ENCODE measurements around the gene FBXL13.
"Not testable (repeated sequence)": the region's sequence is repeated elsewhere in the genome, so short reads cannot be mapped to it uniquely, and the experiment has no call there.

Gene FBXL13

GRCh38 chr7:103023578-103023977, 51.0 kb downstream of the FBXL13 start:
- not testable (repeated sequence) for DNase-seq (ENCODE audit: low read depth)

- DNase-seq (ENCODE audit: low read depth): not testable (repeated sequence)
Measured at GRCh38 chr7:103021490-103021889, 53.1 kb downstream of the FBXL13 start.

DNA sequence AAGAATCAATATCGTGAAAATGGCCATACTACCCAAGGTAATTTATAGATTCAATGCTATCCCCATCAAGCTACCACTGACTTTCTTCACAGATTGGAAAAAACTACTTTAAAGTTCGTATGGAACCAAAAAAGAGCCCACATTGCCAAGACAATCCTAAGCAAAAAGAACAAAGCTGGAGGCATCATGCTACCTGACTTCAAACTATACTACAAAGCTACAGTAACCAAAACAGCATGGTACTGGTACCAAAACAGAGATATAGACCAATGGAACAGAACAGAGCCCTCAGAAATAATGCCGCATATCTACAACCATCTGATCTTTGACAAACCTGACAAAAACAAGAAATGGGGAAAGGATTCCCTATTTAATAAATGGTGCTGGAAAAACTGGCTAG, 53.7 kb downstream of the FBXL13 start:
- DNase-seq (ENCODE audit: low read depth): not testable (repeated sequence)

DNA sequence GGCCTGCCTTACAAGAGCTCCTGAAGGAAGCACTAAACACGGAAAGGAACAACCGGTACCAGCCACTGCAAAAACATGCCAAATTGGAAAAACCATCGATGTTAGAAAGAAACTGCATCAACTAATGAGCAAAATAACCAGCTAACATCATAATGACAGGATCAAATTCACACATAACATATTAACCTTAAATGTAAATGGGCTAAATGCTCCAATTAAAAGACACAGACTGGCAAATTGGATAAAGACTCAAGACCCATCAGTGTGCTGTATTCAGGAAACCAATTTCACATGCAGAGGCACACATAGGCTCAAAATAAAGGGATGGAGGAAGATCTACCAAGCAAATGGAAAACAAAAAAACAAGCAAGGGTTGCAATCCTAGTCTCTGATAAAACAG, 56.3 kb downstream of the FBXL13 start:
- not testable (repeated sequence) for DNase-seq (ENCODE audit: low read depth)

- DNase-seq (ENCODE audit: low read depth): no peak
Measured at GRCh38 chr7:103011650-103012049, 62.9 kb downstream of the FBXL13 start.

DNA sequence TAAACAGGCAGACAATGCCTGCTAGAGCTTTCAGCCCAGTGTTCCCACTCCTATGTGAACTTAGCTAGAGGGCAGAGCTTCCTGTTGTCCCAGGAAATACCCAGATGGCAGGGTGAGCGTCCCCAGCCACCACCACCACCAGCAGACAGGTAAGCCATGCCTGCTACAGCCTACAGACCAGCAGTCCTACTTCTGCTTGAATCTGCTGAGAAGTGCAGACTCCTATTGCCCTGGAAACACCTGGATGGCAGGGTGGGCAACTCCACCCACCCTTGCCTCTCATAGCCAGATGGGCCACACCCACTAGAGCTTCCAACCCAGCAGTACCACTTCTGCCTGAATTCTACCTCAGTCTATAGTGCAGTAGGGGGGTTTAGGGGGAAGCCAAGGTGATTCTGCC, 64.4 kb downstream of the FBXL13 start:
- DNase-seq (ENCODE audit: low read depth): no peak

DNA sequence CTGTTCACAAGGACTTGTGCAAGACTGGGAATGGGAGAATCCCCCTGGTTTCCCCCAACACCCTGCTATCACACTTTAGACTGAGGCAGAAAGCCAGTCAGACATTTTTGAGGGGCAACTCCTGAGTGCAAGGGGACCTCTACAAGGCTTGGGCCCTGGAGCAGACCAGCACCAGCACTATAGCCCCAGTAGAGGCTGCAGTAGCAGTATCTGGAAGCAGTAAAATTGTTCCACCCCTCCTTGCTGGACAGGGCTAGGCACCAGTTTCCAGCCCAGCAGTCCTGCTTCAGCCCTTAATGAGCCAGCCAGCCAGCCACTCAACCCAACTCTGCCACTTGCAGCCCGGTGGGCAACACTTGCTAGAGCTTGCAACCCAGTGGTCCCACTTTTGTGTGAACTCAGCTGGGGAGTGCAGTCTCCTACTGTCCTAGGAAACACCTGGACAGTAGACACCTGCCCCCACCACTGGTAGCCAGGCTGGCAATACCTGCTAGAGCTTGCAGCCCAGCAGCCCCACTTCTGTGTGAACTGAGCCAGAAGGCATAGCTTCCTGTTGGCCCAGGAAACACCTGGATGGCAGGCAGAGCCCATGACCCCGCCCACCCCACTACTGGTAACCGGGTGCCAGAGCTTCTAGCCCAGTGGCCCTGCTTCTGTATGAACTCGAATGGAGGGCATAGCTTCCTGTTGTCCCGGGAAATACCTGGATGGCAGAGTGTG, 65.0 kb downstream of the FBXL13 start:
- no peak for DNase-seq (ENCODE audit: low read depth)

- DNase-seq (ENCODE audit: low read depth): no peak
Measured at GRCh38 chr7:103003004-103003403, 71.6 kb downstream of the FBXL13 start.

DNA sequence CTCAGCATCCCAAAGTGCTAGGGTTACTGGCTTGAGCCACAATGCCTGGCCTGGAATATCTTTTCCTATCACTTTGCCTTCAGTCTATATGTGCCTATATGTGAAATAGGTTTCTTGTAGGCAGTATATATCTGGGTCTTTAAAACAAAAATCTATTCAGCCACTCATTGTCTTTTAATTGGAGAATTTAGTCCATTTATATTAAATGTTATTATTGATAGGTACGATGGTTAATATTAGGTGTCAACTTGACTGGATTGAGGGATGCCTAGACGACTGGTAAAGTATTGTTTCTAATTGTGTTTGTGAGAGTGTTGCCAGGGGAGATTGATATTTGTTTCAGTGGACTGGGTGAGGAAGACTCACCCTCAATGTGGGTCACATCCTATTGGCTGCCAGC, 73.4 kb downstream of the FBXL13 start:
- no peak for DNase-seq (ENCODE audit: low read depth)

DNA sequence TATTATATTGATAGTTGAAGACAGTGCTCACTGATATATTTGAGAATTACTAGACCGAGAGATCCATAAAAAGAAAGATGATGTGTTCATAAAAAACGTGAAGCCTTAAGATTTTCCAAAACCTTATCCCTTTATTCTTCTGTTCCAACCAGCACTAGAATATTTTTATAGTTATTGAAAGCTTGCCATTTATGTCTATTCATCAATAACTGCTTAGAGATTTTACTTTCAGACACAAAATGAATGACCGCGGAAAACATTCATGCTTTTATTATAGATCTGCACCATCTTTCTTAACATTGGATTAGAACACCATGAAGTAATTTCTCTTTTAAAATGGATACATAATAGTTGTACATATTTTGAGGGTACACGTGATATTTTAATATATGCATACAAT, 77.6 kb downstream of the FBXL13 start:
- DNase-seq (ENCODE audit: low read depth): no peak

GRCh38 chr7:102995609-102996008, 79.0 kb downstream of the FBXL13 start:
- DNase-seq (ENCODE audit: low read depth): not testable (repeated sequence)

DNA sequence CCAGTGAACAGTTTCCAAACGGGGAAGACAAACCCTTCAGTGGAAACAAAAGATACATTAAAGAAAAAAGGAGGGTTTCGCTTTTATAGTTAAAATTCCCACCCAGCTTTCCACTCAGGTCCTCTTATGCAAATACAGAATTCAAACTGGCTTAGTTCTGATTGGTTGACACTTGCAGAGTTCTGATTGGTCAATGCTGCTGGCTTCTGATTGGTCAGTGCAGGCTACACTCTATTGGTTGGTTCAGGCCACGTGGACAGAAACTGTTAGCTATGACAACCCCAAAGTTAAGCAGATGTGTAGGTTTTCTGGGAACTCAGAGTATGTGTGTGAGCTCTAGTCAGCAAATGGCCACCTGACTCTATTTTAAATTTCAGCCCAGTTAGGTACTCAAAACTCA, 80.0 kb downstream of the FBXL13 start:
- DNase-seq (ENCODE audit: low read depth): no peak

- no peak for DNase-seq (ENCODE audit: low read depth)
Measured at GRCh38 chr7:102993718-102994029, 80.9 kb downstream of the FBXL13 start.

DNA sequence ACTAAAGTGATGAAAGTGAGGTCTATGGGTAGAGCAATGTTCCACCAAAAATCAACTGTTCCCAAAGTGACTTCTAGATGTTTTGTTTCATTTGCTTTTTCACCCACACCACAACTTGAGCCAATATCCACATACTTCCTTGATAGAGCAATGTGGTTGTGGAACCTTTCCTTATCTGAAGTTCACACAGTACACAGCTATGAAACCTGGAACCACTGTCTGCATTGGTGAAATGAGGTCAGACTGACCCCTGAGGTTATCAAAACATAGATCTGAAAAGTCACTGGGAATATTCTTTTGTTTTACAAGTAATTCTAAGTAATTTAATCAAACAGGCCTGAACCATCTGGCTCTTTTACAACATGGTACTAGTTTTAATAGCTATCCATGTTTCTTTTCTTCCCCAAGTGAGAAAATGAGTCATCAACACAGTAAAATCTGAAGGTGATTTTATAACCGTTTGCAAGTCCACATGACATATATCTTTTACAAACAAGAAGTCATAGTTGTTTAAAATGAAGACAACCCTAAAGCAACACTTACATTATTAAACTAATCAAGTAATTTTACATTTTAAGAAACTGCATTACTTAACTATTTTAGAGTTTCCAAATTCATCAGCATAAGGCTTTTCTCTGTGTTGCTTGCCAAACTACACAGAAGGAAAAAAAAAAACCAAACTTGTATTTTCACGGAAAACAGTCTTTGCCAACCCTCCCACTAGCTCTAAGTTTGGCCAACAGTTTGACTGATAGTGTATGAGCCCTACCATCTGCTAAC, 81.5 kb downstream of the FBXL13 start:
- no peak for DNase-seq (ENCODE audit: low read depth)

- DNase-seq (ENCODE audit: low read depth): no peak
Measured at GRCh38 chr7:102992509-102992937, 82.1 kb downstream of the FBXL13 start.

DNA sequence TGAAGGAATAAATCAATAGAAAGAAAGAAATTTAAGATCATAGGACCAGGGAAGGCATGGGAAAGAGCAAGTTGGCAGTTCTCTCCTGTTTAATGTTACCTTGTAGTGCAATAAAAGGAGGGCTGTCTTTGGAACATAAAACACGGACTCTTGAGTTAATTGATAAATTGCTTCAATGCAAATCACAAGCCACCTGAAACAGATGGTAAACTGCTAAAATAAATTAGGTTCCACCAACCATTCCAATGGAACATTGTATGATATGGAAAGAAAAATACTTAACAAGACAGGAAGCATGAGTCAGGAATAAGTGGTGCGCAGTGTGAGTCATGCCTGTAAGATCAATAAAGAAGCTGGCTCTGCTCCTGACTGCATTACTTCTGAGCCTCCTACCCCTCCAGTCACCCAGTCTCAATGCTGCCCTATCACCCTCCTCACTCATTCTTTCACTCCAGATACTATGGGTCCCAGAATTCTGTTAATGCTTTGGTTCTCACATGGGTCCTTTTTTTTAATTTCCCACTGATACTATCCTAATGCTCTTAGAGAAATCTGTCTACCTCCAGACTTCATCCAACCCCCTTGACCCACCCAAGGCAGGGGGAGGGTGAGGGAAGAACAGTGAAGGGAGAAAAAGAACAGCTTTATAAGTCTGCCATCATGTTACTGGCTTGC, 82.9 kb downstream of the FBXL13 start:
- no peak for DNase-seq (ENCODE audit: low read depth)

GRCh38 chr7:102991077-102991539, 83.5 kb downstream of the FBXL13 start:
- no peak for DNase-seq (ENCODE audit: low read depth)

DNA sequence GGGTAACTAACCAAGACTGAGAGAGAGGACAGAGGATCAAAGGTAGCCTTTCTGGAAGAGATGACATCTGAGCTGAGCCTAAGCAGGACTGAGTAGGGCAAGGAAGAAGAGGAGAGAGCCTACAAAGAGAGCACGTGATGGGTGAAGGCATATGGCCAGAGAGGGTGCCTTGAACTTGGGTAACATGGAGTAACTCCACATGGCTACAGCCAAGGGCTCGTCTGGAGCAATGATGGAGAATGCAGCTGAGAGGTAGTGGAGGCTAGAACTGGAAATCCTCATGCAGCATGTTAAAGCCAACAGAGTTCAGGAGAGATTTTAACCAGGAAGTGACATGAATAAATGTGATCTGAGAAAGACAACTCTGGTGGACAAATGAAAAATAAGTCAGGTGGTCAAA, 84.0 kb downstream of the FBXL13 start:
- DNase-seq (ENCODE audit: low read depth): no peak

GRCh38 chr7:102988631-102989560, 85.7 kb downstream of the FBXL13 start:
- DNase-seq (ENCODE audit: low read depth): no peak

GRCh38 chr7:102988088-102988487, 86.5 kb downstream of the FBXL13 start:
- DNase-seq (ENCODE audit: low read depth): no peak

- no peak for DNase-seq (ENCODE audit: low read depth)
Measured at GRCh38 chr7:102985176-102985783, 89.3 kb downstream of the FBXL13 start.

Data from T-helper 22 cell (primary cell).